Measurements from ENCODE around the gene TERB1.
A peak's percentile ranks its signal among the peaks of the same experiment; 100 is the strongest.

Gene TERB1

GRCh38 chr16:66801320-66802105 lies at the start of gene TERB1:
Gene TERB1, minus strand, starts transcription at chr16:66801584. Its CDS starts 4,786 bp downstream, at chr16:66796798.
- Mint-ChIP-seq H3K9me3 (no peaks in the 10 kb centered on the region), H3K36me3 (ENCODE audit: low read depth) (peaks cover 38% of the 10 kb centered on the region), H3K4me1 (ENCODE audit: low read depth) (no peaks in the 10 kb centered on the region), H3K4me3 (no peak within 1 kb of the TSS), H3K27me3 (no peaks in the 10 kb centered on the region), H3K27ac (no peak within 1 kb of the TSS)
- intact Hi-C loops (cut with micrococcal nuclease): no loop called here

GRCh38 chr16:66850115-66850815 lies 48.9 kb upstream of the TERB1 start:
- peaks cover 84% of the 10 kb centered on the region for H3K27me3 Mint-ChIP-seq
- H3K9me3 Mint-ChIP-seq: no peaks in the 10 kb centered on the region
- intact Hi-C loops (cut with micrococcal nuclease): no loop called here
- H3K4me1 Mint-ChIP-seq (ENCODE audit: low read depth): peaks cover 20% of the 10 kb centered on the region
- no peak overlapping the region for H3K4me3 Mint-ChIP-seq
- no peak overlapping the region for H3K27ac Mint-ChIP-seq
- H3K36me3 Mint-ChIP-seq (ENCODE audit: low read depth): no peaks in the 10 kb centered on the region

GRCh38 chr16:66849549-66849948 lies 48.2 kb upstream of the TERB1 start:
- Mint-ChIP-seq H3K4me1 (ENCODE audit: low read depth) (peaks cover 26% of the 10 kb centered on the region), H3K4me3 (no peak overlapping the region), H3K27ac (no peak overlapping the region), H3K9me3 (no peaks in the 10 kb centered on the region), H3K36me3 (ENCODE audit: low read depth) (no peaks in the 10 kb centered on the region), H3K27me3 (peaks cover 87% of the 10 kb centered on the region)
- intact Hi-C loops (cut with micrococcal nuclease): no loop called here

GRCh38 chr16:66849021-66849420 lies 47.6 kb upstream of the TERB1 start:
- peaks cover 28% of the 10 kb centered on the region for H3K4me1 Mint-ChIP-seq (ENCODE audit: low read depth)
- intact Hi-C loops (cut with micrococcal nuclease): no loop called here
- H3K36me3 Mint-ChIP-seq (ENCODE audit: low read depth): no peaks in the 10 kb centered on the region
- no peak overlapping the region for H3K4me3 Mint-ChIP-seq
- no peaks in the 10 kb centered on the region for H3K9me3 Mint-ChIP-seq
- no peak overlapping the region for H3K27ac Mint-ChIP-seq
- H3K27me3 Mint-ChIP-seq: peaks cover 86% of the 10 kb centered on the region

GRCh38 chr16:66848172-66848571 lies 46.8 kb upstream of the TERB1 start:
- Mint-ChIP-seq H3K4me1 (ENCODE audit: low read depth) (peaks cover 31% of the 10 kb centered on the region), H3K27ac (no peak overlapping the region), H3K27me3 (peaks cover 86% of the 10 kb centered on the region), H3K36me3 (ENCODE audit: low read depth) (no peaks in the 10 kb centered on the region), H3K9me3 (no peaks in the 10 kb centered on the region), H3K4me3 (no peak overlapping the region)
- intact Hi-C loops (cut with micrococcal nuclease): no loop called here

GRCh38 chr16:66847533-66848067 lies 46.2 kb upstream of the TERB1 start:
- H3K27me3 Mint-ChIP-seq: peaks cover 87% of the 10 kb centered on the region
- intact Hi-C loops (cut with micrococcal nuclease): no loop called here
- peaks cover 31% of the 10 kb centered on the region for H3K4me1 Mint-ChIP-seq (ENCODE audit: low read depth)
- no peak overlapping the region for H3K27ac Mint-ChIP-seq
- no peaks in the 10 kb centered on the region for H3K36me3 Mint-ChIP-seq (ENCODE audit: low read depth)
- H3K4me3 Mint-ChIP-seq: no peak overlapping the region
- no peaks in the 10 kb centered on the region for H3K9me3 Mint-ChIP-seq

- Mint-ChIP-seq H3K27me3 (peaks cover 85% of the 10 kb centered on the region), H3K4me1 (ENCODE audit: low read depth) (peaks cover 31% of the 10 kb centered on the region), H3K36me3 (ENCODE audit: low read depth) (no peaks in the 10 kb centered on the region)
Measured at GRCh38 chr16:66846831-66847230, 45.4 kb upstream of the TERB1 start.

GRCh38 chr16:66846266-66846665 lies 44.9 kb upstream of the TERB1 start:
- H3K9me3 Mint-ChIP-seq: no peaks in the 10 kb centered on the region

More at GRCh38 chr16:66846831-66847230, 45.4 kb upstream of the TERB1 start:
- H3K27ac Mint-ChIP-seq: no peak overlapping the region
- no peaks in the 10 kb centered on the region for H3K9me3 Mint-ChIP-seq
- no peak overlapping the region for H3K4me3 Mint-ChIP-seq
- intact Hi-C loops (cut with micrococcal nuclease): no loop called here

GRCh38 chr16:66845791-66846221 lies 44.4 kb upstream of the TERB1 start:
- H3K4me3 Mint-ChIP-seq: no peak overlapping the region
- H3K27ac Mint-ChIP-seq: no peak overlapping the region
- H3K9me3 Mint-ChIP-seq: no peaks in the 10 kb centered on the region
- peaks cover 34% of the 10 kb centered on the region for H3K4me1 Mint-ChIP-seq (ENCODE audit: low read depth)
- H3K27me3 Mint-ChIP-seq: peaks cover 79% of the 10 kb centered on the region
- intact Hi-C loops (cut with micrococcal nuclease): no loop called here
- no peaks in the 10 kb centered on the region for H3K36me3 Mint-ChIP-seq (ENCODE audit: low read depth)

More at GRCh38 chr16:66846266-66846665, 44.9 kb upstream of the TERB1 start:
- H3K4me1 Mint-ChIP-seq (ENCODE audit: low read depth): peaks cover 33% of the 10 kb centered on the region
- H3K36me3 Mint-ChIP-seq (ENCODE audit: low read depth): no peaks in the 10 kb centered on the region
- H3K4me3 Mint-ChIP-seq: no peak overlapping the region
- intact Hi-C loops (cut with micrococcal nuclease): no loop called here
- H3K27me3 Mint-ChIP-seq: peaks cover 84% of the 10 kb centered on the region
- no peak overlapping the region for H3K27ac Mint-ChIP-seq

- no peak overlapping the region for H3K27ac Mint-ChIP-seq
- H3K9me3 Mint-ChIP-seq: no peaks in the 10 kb centered on the region
- peak overlapping the region; percentile 63 for H3K4me3 Mint-ChIP-seq
- intact Hi-C loops (cut with micrococcal nuclease): no loop called here
- no peaks in the 10 kb centered on the region for H3K36me3 Mint-ChIP-seq (ENCODE audit: low read depth)
- peaks cover 72% of the 10 kb centered on the region for H3K27me3 Mint-ChIP-seq
- H3K4me1 Mint-ChIP-seq (ENCODE audit: low read depth): peaks cover 27% of the 10 kb centered on the region
Measured at GRCh38 chr16:66845080-66845410, 43.7 kb upstream of the TERB1 start.

- Mint-ChIP-seq H3K9me3 (no peaks in the 10 kb centered on the region), H3K27me3 (peaks cover 71% of the 10 kb centered on the region), H3K27ac (no peak within 1 kb of the TSS), H3K36me3 (ENCODE audit: low read depth) (no peaks in the 10 kb centered on the region), H3K4me1 (ENCODE audit: low read depth) (peaks cover 27% of the 10 kb centered on the region), H3K4me3 (peak within 1 kb of the TSS; percentile 68)
- intact Hi-C loops (cut with micrococcal nuclease): no loop called here
Measured at GRCh38 chr16:66844342-66845079, 43.1 kb upstream of the TERB1 start, which contains the start of gene CA7. Gene CA7, plus strand, starts transcription at chr16:66844414. Its CDS starts 74 bp downstream, at chr16:66844488.

GRCh38 chr16:66844009-66844341 lies 42.6 kb upstream of the TERB1 start:
- intact Hi-C loops (cut with micrococcal nuclease): no loop called here
- Mint-ChIP-seq H3K27ac (no peak overlapping the region), H3K36me3 (ENCODE audit: low read depth) (no peaks in the 10 kb centered on the region), H3K9me3 (no peaks in the 10 kb centered on the region), H3K4me3 (peak overlapping the region; percentile 68), H3K27me3 (peaks cover 70% of the 10 kb centered on the region), H3K4me1 (ENCODE audit: low read depth) (peaks cover 27% of the 10 kb centered on the region)

- peaks cover 74% of the 10 kb centered on the region for H3K27me3 Mint-ChIP-seq
- no peak overlapping the region for H3K27ac Mint-ChIP-seq
- intact Hi-C loops (cut with micrococcal nuclease): no loop called here
- no peak overlapping the region for H3K4me3 Mint-ChIP-seq
- no peaks in the 10 kb centered on the region for H3K36me3 Mint-ChIP-seq (ENCODE audit: low read depth)
- H3K4me1 Mint-ChIP-seq (ENCODE audit: low read depth): peaks cover 22% of the 10 kb centered on the region
- H3K9me3 Mint-ChIP-seq: peaks cover 7% of the 10 kb centered on the region
Measured at GRCh38 chr16:66843191-66843590, 41.8 kb upstream of the TERB1 start.

GRCh38 chr16:66842765-66843164 lies 41.4 kb upstream of the TERB1 start:
- intact Hi-C loops (cut with micrococcal nuclease): no loop called here
- Mint-ChIP-seq H3K4me1 (ENCODE audit: low read depth) (peaks cover 18% of the 10 kb centered on the region), H3K27ac (no peak overlapping the region), H3K27me3 (peaks cover 73% of the 10 kb centered on the region), H3K36me3 (ENCODE audit: low read depth) (no peaks in the 10 kb centered on the region), H3K9me3 (peaks cover 9% of the 10 kb centered on the region), H3K4me3 (no peak overlapping the region)
